Measurements from ENCODE around the gene PIK3CA. TPM values are rescaled to one million over a fixed set of nuclear protein-coding genes. Genes with fewer than 3 reads are reported as not detected.
A peak's percentile ranks its signal among the peaks of the same experiment; 100 is the strongest.

PIK3CA gene
- polyA plus RNA-seq, 3 donors: 7.4 to 9.5 (median 9.4) TPM

- Histone ChIP-seq H3K9ac (ENCODE audit: insufficient read depth, low read length, poor library complexity, severe bottlenecking) (no peak overlapping the region), H3K4me3 (replicated peaks in 1 of 3; ENCODE audit: low read depth in 2 of 3, low read length in 3 of 3) (no peak overlapping the region), H3K4me2 (replicated peaks; ENCODE audit: extremely low read depth, low read length, poor library complexity, severe bottlenecking) (no peak overlapping the region), H3K27me3 (ENCODE audit: control insufficient read depth in 2 of 2, insufficient read depth in 2 of 2, low read length in 2 of 2) (no peaks in the 10 kb centered on the region), H4K20me1 (ENCODE audit: insufficient read depth, low read length) (peaks cover 100% of the 10 kb centered on the region), H2AFZ (ENCODE audit: insufficient read depth, low read depth, low read length, poor library complexity, severe bottlenecking) (no peak overlapping the region), H3K79me2 (ENCODE audit: insufficient read depth, low read length) (peaks cover 69% of the 10 kb centered on the region), H3K36me3 (replicated peaks in 1 of 2; ENCODE audit: control insufficient read depth in 1 of 2, insufficient read depth in 2 of 2, low read length in 2 of 2) (no peaks in the 10 kb centered on the region), H3K4me1 (ENCODE audit: control insufficient read depth in 1 of 2, insufficient read depth in 2 of 2, low read length in 2 of 2) (peaks cover 9 to 28% of the 10 kb centered on the region in 2 donors), H3K9me3 (replicated peaks in 1 of 2; ENCODE audit: control insufficient read depth in 1 of 2, insufficient read depth in 1 of 2, low read length in 2 of 2) (no peaks in the 10 kb centered on the region), H3K27ac (ENCODE audit: low read depth in 1 of 2, low read length in 2 of 2) (no peak overlapping the region)
- Mint-ChIP-seq H3K4me1 (peaks cover 27% of the 10 kb centered on the region), H3K27ac (no peak overlapping the region), H3K36me3 (no peaks in the 10 kb centered on the region), H3K27me3 (ENCODE audit: low read depth in 3 of 3) (no peaks in the 10 kb centered on the region), H3K9me3 (no peaks in the 10 kb centered on the region), H3K4me3 (no peak overlapping the region)
- no peak for DNase-seq
- WGBS (ENCODE audit: insufficient coverage): no CpG with 5 or more reads among the region's 2 CpGs
- TF ChIP-seq CTCF (IDR thresholded peaks at IDR 0.05): no peak
- intact Hi-C loops (cut with micrococcal nuclease): no loop called here
Measured at GRCh38 chr3:179179256-179179655, 31.1 kb downstream of the PIK3CA start.

GRCh38 chr3:179179979-179180759 is 32.0 kb downstream of the PIK3CA start:
- no peak overlapping the region for H3K4me3 ChIP-seq (replicated peaks in 1 of 3; ENCODE audit: low read depth in 2 of 3, low read length in 3 of 3)
- Mint-ChIP-seq H3K4me3 (no peak overlapping the region), H3K4me1 (peaks cover 34% of the 10 kb centered on the region), H3K36me3 (no peaks in the 10 kb centered on the region), H3K9me3 (no peaks in the 10 kb centered on the region), H3K27me3 (ENCODE audit: low read depth in 3 of 3) (no peaks in the 10 kb centered on the region), H3K27ac (no peak overlapping the region)
- H3K4me2 ChIP-seq (replicated peaks; ENCODE audit: extremely low read depth, low read length, poor library complexity, severe bottlenecking): no peak overlapping the region
- H3K27ac ChIP-seq (ENCODE audit: low read depth in 1 of 2, low read length in 2 of 2): no peak overlapping the region
- H3K9me3 ChIP-seq (replicated peaks in 1 of 2; ENCODE audit: control insufficient read depth in 1 of 2, insufficient read depth in 1 of 2, low read length in 2 of 2): no peaks in the 10 kb centered on the region
- H4K20me1 ChIP-seq (ENCODE audit: insufficient read depth, low read length): peaks cover 100% of the 10 kb centered on the region
- TF ChIP-seq CTCF (IDR thresholded peaks at IDR 0.05): no peak
- H2AFZ ChIP-seq (ENCODE audit: insufficient read depth, low read depth, low read length, poor library complexity, severe bottlenecking): no peak overlapping the region
- WGBS (ENCODE audit: insufficient coverage): no CpG with 5 or more reads among the region's 1 CpG
- H3K9ac ChIP-seq (ENCODE audit: insufficient read depth, low read length, poor library complexity, severe bottlenecking): no peak overlapping the region
- no peaks in the 10 kb centered on the region for H3K27me3 ChIP-seq (ENCODE audit: control insufficient read depth in 2 of 2, insufficient read depth in 2 of 2, low read length in 2 of 2)
- H3K36me3 ChIP-seq (replicated peaks in 1 of 2; ENCODE audit: control insufficient read depth in 1 of 2, insufficient read depth in 2 of 2, low read length in 2 of 2): no peaks in the 10 kb centered on the region
- H3K4me1 ChIP-seq (ENCODE audit: control insufficient read depth in 1 of 2, insufficient read depth in 2 of 2, low read length in 2 of 2): peaks cover 9 to 28% of the 10 kb centered on the region in 2 donors
- peaks cover 73% of the 10 kb centered on the region for H3K79me2 ChIP-seq (ENCODE audit: insufficient read depth, low read length)
- intact Hi-C loops (cut with micrococcal nuclease): loop anchor here in 1 of 2 donors (5.0 kb wide), 1 partner anchor 33 kb away; the partner anchor contains the start of gene PIK3CA
- DNase-seq: peak in 1 of 3 donors; percentile 17

Data from CD14-positive monocyte (primary cell).